ENCODE data around the gene CEP164.

The CEP164 gene

DNA sequence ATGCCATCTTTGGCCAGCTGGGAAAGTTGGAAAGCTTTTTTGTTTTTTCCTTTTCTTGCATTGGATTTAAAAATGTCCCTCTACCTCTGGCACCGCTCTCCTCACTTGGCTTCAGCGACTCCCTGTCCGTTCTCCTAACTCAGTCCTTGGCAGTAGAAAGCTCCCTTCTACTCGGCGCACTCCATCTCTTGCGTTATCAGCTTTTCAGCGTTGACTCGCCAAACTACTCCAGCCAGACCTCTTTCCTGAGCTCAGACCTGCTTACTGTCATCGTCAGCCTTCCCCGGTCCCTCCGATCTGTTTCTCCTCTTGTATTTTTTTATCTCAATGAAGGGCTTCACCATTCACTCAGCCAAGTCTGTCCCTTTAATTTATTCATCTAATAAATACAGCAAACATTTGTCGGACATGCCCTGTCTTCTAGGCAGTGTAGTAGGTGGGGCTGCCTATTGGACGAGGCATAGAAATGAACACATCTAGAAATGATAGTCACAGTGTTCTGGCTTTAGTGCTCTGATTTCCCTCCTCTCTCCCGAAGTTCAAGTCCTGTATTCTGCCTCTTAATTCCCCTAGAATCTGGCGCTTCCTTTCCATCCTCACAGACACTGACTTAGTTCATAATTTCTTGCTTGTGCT is 839 bp downstream of the CEP164 start:
- TF ChIP-seq ZNF354C (tag by site-specific recombination; IDR thresholded peaks at IDR 0.05; ENCODE audit: borderline replicate concordance, low read depth) (no peak), ZNF221 (tag by site-specific recombination; IDR thresholded peaks at IDR 0.05; ENCODE audit: borderline replicate concordance) (no peak), ZNF335 (tag by site-specific recombination; conservative IDR thresholded peaks at IDR 0.05) (peak; percentile 61), ZNF747 (tag by site-specific recombination; IDR thresholded peaks at IDR 0.05) (no peak), ZBTB17 (tag by site-specific recombination; IDR thresholded peaks at IDR 0.05) (peak; percentile 40; the same call in 1 of the 2 replicates), PRDM1 (tag by site-specific recombination; IDR thresholded peaks at IDR 0.05) (no peak)
- TF ChIP-seq, protein P1, sequence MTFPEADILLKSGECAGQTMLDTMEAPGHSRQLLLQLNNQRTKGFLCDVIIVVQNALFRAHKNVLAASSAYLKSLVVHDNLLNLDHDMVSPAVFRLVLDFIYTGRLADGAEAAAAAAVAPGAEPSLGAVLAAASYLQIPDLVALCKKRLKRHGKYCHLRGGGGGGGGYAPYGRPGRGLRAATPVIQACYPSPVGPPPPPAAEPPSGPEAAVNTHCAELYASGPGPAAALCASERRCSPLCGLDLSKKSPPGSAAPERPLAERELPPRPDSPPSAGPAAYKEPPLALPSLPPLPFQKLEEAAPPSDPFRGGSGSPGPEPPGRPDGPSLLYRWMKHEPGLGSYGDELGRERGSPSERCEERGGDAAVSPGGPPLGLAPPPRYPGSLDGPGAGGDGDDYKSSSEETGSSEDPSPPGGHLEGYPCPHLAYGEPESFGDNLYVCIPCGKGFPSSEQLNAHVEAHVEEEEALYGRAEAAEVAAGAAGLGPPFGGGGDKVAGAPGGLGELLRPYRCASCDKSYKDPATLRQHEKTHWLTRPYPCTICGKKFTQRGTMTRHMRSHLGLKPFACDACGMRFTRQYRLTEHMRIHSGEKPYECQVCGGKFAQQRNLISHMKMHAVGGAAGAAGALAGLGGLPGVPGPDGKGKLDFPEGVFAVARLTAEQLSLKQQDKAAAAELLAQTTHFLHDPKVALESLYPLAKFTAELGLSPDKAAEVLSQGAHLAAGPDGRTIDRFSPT (tag by site-specific recombination; IDR thresholded peaks at IDR 0.05): no peak
- Histone ChIP-seq H3K27ac (ENCODE audit: extremely low read depth, low read depth, low read length) (peak overlapping the region; percentile 3; the same call in 1 of the 2 replicates), H3K4me3 (ENCODE audit: low read depth, low read length) (peak overlapping the region; percentile 59), H3K9me3 (ENCODE audit: control insufficient read depth, insufficient read depth, low read depth, low read length) (no peaks in the 10 kb centered on the region), H3K4me1 (ENCODE audit: control insufficient read depth, insufficient read depth, low read length) (no peaks in the 10 kb centered on the region), H3K36me3 (ENCODE audit: control insufficient read depth in 2 of 2, insufficient read depth in 1 of 2, low read length in 2 of 2) (no peaks in the 10 kb centered on the region)
- ChIA-PET POLR2A (interaction anchor here (0.9 to 1.8 kb wide), 2 partner anchors 13 to 204 kb away, joined by 3 to 19 read pairs; partner anchors contain the start of gene BACE1), CTCF (interaction anchor here (0.5 to 1.2 kb wide), 4 partner anchors 20 to 481 kb away, joined by 3 to 6 read pairs (median 4); no protein-coding TSS in a partner anchor)

DNA sequence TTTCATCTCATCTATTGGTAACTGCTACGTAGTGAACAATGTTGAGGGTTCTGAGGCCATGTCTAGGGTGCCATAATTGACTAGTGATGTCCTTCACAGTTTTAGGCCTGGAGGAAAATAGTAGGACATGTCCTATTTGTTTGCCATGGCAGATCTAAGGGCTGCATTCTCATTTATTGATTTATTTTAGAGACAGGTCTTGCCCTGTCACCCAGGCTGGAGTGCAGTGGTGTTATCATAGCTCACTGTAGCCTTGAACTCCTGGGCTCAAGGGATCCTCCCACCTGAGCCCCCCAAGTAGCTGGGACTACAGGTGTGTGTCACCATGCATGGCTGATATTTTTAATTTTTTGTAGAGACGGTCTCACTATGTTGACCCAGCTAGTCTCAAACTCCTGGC is 5.2 kb downstream of the CEP164 start:
- no peaks in the 10 kb centered on the region for H3K9me3 ChIP-seq (ENCODE audit: control insufficient read depth, insufficient read depth, low read depth, low read length)
- no peaks in the 10 kb centered on the region for H3K4me1 ChIP-seq (ENCODE audit: control insufficient read depth, insufficient read depth, low read length)
- CTCF ChIA-PET: interaction anchor here (0.7 to 1.3 kb wide), 2 partner anchors 9 to 486 kb away, joined by 3 to 6 read pairs; no protein-coding TSS in a partner anchor
- peaks cover 0 to 7% of the 10 kb centered on the region in 2 experiments; a peak in 1 of 3 replicates for H3K36me3 ChIP-seq (ENCODE audit: control insufficient read depth in 2 of 2, insufficient read depth in 1 of 2, low read length in 2 of 2)
- H3K4me3 ChIP-seq (ENCODE audit: low read depth, low read length): no peak overlapping the region
- TF ChIP-seq ZNF776 (tag by site-specific recombination; IDR thresholded peaks at IDR 0.05; ENCODE audit: borderline replicate concordance) (no peak), ZNF132 (tag by site-specific recombination; IDR thresholded peaks at IDR 0.05; ENCODE audit: borderline replicate concordance) (no peak), ZNF423 (tag by site-specific recombination; IDR thresholded peaks at IDR 0.05) (no peak), ZNF560 (tag by site-specific recombination; IDR thresholded peaks at IDR 0.05; ENCODE audit: borderline replicate concordance) (no peak), ZBTB8A (tag by site-specific recombination; IDR thresholded peaks at IDR 0.05) (no peak), ZNF202 (tag by site-specific recombination; IDR thresholded peaks at IDR 0.05; ENCODE audit: borderline replicate concordance) (no peak), YY1 (tag by site-specific recombination; IDR thresholded peaks at IDR 0.05) (no peak), RBAK (tag by site-specific recombination; IDR thresholded peaks at IDR 0.05) (no peak)
- TF ChIP-seq, protein P2, sequence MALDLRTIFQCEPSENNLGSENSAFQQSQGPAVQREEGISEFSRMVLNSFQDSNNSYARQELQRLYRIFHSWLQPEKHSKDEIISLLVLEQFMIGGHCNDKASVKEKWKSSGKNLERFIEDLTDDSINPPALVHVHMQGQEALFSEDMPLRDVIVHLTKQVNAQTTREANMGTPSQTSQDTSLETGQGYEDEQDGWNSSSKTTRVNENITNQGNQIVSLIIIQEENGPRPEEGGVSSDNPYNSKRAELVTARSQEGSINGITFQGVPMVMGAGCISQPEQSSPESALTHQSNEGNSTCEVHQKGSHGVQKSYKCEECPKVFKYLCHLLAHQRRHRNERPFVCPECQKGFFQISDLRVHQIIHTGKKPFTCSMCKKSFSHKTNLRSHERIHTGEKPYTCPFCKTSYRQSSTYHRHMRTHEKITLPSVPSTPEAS (tag by site-specific recombination; IDR thresholded peaks at IDR 0.05): no peak
- TF ChIP-seq, protein P3, sequence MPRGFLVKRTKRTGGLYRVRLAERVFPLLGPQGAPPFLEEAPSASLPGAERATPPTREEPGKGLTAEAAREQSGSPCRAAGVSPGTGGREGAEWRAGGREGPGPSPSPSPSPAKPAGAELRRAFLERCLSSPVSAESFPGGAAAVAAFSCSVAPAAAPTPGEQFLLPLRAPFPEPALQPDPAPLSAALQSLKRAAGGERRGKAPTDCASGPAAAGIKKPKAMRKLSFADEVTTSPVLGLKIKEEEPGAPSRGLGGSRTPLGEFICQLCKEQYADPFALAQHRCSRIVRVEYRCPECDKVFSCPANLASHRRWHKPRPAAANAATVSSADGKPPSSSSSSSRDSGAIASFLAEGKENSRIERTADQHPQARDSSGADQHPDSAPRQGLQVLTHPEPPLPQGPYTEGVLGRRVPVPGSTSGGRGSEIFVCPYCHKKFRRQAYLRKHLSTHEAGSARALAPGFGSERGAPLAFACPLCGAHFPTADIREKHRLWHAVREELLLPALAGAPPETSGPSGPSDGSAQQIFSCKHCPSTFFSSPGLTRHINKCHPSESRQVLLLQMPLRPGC (tag by site-specific recombination; IDR thresholded peaks at IDR 0.05): no peak
- TF ChIP-seq, protein P4, sequence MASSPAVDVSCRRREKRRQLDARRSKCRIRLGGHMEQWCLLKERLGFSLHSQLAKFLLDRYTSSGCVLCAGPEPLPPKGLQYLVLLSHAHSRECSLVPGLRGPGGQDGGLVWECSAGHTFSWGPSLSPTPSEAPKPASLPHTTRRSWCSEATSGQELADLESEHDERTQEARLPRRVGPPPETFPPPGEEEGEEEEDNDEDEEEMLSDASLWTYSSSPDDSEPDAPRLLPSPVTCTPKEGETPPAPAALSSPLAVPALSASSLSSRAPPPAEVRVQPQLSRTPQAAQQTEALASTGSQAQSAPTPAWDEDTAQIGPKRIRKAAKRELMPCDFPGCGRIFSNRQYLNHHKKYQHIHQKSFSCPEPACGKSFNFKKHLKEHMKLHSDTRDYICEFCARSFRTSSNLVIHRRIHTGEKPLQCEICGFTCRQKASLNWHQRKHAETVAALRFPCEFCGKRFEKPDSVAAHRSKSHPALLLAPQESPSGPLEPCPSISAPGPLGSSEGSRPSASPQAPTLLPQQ (tag by site-specific recombination; IDR thresholded peaks at IDR 0.05): no peak
- H3K27ac ChIP-seq (ENCODE audit: extremely low read depth, low read depth, low read length): no peak overlapping the region
- POLR2A ChIA-PET: interaction anchor here (0.5 to 0.7 kb wide), 2 partner anchors 28 to 416 kb away, joined by 3 to 4 read pairs; no protein-coding TSS in a partner anchor

Measured in HEK293 (cell line).